Forelimb muscle (tissue), 1 donor: ENCODE results near the gene DDX11. TPM values are rescaled to one million over a fixed set of nuclear protein-coding genes. Genes with fewer than 3 reads are reported as not detected.
"Not testable (repeated sequence)": the region's sequence is repeated elsewhere in the genome, so short reads cannot be mapped to it uniquely, and the experiment has no call there.

Source experiments
- DNase-seq: peaks from one replicate; pipeline ENCODE4 v3.0.0-alpha.2; 2013; ENCODE audit warnings: low read depth
- polyA plus RNA-seq: library from polyadenylated mRNA; unstranded; fragments of 120-200 nt; gene quantifications from one replicate; pipeline ENCODE4 v1.2.1, GENCODE V29; 2013; ENCODE audit not compliant: insufficient read length

DDX11 gene
- polyA plus RNA-seq, 1 donor, result 28.1 TPM

DNA sequence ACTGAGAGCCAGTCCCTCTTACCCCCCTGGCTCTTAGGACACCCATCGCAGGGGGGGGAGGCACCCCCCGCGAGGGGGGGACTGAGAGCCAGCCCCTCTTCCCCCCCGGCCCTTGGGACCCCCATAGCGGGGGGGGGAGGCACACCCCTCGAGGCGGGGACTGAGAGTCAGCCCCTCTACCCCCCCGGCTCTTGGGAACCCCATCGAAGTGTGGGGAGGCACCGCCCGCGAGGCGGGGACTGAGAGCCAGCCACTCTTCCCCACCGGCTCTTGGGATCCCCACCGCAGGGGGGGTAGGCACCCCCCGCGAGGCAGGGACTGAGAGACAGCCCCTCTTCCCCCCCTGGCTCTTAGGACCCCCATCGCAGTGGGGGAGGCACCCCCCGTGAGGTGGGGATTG is 48.8 kb downstream of the DDX11 start:
- DNase-seq, result no peak

DNA sequence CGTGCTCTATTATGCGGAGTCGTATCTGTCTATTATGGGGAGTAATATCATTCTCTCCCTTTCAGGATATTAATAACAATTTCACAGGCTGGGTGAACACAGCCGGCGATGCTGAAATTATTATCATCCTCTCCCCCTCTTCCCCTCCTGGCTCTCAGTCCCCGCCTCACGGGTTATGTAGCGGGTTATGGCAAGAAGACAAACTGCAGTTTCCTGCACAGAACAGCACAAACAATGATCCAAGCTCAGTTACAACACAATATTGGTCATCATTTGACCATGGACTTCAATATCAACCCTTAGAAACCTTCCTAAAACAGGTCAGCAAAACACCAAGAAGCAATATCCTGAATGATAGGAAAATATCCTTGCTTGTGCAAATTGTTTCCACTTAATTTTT is 50.5 kb downstream of the DDX11 start:
- DNase-seq, result not testable (repeated sequence)

DNA sequence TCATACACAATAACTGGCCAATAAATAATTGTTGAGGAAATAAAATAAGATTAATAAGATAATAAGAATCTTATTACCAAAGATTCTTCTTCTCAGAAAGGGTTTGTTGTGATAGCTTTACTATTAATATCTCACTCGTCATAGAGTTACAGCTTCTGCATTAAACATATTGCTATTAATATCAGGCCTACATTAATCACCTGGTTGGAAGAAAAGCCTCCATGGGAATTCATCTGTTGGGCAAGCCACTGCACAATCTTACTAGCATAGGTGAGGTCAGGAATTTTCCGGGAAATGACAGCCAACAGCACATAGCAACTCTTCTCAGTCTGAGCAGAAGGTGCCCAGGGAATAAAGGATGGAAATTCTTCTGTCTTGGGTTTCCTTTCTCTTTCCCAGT is 51.5 kb downstream of the DDX11 start:
- DNase-seq, result not testable (repeated sequence)

DNA sequence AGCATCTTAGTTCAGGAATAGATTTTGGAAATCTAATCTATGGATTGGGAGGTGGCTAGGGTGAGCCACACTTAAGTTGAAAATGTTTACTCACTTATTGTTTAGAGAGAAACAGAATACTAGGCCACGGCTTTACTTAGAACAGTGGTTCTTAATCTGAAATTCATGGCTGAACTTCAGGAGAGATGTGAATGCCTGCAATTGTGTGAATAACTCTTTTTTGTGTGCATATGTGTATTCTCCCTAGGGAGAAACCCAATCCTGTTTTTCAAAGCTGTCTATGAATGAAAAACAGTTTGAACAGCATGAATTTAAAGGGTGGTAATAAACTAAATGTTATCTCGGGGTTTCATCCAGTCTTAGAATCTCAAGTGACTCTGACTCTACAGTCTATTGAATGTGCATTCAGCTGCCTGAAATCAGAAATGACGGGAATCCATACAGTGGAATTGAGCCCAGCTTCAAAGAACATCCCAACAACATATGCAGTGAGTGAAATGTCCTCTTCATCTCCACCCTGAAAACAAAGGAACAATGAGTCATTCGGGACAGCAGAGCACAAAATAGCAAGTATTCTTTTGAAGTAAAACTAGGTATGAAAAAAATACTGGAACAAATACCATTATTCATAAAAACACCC is 53.7 kb downstream of the DDX11 start:
- DNase-seq, result not testable (repeated sequence)

DNA sequence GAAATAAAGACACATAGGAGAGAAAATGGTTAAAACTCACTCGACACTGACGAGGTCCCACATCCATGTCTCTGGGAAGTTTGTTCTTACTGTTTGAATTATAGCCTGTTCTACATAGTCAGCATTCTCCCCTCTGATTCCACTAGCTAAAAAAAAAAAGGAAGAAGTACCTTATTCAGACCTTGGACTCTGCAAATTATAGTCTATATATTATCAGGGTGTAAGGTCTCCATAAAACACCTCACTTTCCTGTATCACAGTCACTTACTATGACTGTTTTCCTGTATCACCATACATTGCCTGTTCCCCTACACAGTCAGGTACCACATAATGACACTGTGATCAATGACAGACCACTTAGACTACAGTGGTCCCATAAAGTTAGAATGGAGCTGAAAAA is 62.9 kb downstream of the DDX11 start:
- not testable (repeated sequence) for DNase-seq

DNA sequence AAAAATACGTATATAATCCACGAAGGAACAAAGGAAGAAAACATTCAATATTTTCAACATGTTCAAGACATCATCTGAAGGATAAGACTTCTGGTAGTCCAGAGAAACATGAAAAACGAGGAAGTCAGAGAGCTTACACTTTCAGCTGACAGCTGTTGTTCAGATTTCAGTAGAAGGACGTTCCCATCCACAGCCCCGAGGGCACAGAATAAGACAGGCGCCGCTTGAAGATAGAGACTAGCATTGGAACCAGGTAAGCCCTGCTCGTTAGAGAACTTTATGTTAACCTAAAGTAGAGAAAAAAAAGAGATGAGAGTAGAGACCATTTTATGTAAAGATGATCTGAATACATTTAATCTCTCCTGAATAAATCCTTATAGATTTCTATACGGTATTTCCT is 71.1 kb downstream of the DDX11 start:
- DNase-seq, result not testable (repeated sequence)

DNA sequence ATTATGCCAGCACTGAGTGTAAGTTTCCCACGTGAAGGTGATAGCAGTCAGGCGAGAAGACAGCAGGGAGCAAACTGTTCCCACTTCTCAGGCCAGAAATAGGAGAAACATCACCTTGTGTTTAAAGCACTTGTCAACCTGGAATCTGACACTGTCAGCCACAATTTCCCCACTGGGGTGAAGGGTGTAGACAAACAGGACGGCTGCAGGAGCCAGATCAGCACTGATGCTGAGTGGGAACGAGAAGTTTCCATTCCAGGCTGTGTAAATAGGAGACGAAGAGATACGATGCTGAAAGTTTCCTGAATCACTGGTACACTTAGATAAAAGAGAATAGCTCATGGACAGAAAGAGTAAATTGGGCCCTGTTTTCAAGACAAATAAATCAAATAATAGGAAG is 71.6 kb downstream of the DDX11 start:
- DNase-seq, result not testable (repeated sequence)

DNA sequence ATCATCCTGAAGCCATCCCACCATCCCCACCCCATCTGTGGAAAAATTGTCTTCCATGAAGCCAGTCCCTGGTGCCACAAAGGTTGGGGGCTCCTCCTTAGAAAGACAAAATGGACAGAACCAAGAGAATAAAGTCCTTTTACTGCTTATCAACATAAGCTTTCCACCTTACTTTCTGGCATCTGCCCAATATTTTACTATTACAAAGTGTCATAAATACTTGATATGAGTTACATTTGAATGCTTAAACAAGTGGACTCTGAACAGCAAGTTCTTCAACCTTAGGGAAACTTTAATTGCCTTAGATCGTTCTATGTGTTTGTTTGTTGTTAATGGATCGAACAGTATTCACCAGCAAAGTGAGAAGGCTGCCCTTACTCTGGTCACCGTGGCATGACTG is 73.8 kb downstream of the DDX11 start:
- not testable (repeated sequence) for DNase-seq

DNA sequence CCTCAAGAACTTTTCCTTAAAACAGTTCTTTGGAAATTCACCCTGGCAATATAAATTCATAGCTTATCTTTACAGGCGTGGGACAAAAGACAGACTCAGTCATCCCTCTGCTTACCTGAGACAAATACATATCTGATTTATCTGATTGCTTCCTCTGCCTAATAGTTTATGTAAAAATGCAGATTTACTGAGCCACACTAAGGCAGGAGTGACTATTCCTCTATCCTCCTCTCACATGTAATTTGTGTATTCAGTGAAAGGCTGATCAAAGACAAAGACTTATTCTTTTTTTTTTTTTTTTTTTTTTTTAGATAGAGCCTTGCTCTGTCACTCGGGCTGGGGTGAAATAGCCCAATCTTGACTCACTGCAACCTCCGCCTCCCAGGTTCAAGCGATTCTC is 77.1 kb downstream of the DDX11 start:
- not testable (repeated sequence) for DNase-seq

Other genes with a start within 250 kb of the DDX11 start
- gene TSPAN11, start 147.1 kb upstream of the DDX11 start, polyA plus RNA-seq, result 6.1 TPM